Measurements from ENCODE around the gene ASIC1.

DNA sequence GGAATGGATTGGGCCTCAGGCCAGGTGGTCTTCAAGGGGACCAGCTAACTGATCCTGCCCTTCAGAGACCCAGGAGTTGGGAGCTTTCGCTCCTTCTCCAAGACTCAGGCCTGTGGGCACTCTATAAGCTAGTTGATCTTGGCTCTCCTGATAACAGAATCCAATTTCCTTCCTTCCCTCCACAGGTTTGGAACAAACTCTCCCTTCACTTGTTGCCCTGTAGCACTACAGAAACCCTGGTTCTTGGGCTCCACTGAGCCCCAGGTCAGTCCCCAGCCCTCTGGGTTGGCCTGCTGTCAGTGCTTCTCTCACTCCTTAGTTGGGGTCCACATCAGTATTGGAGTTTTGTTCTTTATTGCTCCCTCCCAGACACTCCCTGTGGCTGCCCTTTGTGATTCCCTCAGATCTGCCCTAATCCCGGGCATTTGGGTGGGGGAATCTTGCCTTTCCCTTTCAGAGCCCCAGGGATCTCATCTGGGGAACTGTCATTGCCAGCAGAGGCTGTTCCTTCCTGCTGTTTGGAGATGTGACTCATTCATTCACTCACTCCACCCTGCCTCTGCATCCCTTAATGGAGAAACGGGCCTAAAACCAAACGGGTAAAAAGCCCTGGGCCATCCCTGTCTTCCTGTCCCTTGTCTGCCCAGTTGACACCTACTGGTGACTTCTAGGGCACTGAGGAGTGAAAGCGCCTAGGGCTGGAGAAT is 42.1 kb downstream of the ASIC1 start:
- TF ChIP-seq, protein P1, sequence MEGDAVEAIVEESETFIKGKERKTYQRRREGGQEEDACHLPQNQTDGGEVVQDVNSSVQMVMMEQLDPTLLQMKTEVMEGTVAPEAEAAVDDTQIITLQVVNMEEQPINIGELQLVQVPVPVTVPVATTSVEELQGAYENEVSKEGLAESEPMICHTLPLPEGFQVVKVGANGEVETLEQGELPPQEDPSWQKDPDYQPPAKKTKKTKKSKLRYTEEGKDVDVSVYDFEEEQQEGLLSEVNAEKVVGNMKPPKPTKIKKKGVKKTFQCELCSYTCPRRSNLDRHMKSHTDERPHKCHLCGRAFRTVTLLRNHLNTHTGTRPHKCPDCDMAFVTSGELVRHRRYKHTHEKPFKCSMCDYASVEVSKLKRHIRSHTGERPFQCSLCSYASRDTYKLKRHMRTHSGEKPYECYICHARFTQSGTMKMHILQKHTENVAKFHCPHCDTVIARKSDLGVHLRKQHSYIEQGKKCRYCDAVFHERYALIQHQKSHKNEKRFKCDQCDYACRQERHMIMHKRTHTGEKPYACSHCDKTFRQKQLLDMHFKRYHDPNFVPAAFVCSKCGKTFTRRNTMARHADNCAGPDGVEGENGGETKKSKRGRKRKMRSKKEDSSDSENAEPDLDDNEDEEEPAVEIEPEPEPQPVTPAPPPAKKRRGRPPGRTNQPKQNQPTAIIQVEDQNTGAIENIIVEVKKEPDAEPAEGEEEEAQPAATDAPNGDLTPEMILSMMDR (IDR thresholded peaks at IDR 0.05; ENCODE audit: low read length), result no peak
- no peak for TF ChIP-seq EZH2 (IDR thresholded peaks at IDR 0.05; ENCODE audit: borderline replicate concordance, low read length)

Data from OCI-LY1 (cell line).